Activated CD4-positive, alpha-beta T cell treated with anti-CD3 and anti-CD28 coated beads, Interleukin-2, amount 50 U/mL, for 24 hours (primary cell): ENCODE results near the gene KDM4B.
"Not testable (repeated sequence)": the region's sequence is repeated elsewhere in the genome, so short reads cannot be mapped to it uniquely, and the experiment has no call there.

Experiments used
- DNase-seq, 2 donors: peaks; one replicate each; pipeline ENCODE4 v3.0.0-alpha.2; 2020; ENCODE audit warnings: low read depth in 1 of 2, low spot score in 1 of 2

The KDM4B gene

GRCh38 chr19:5193192-5193591 lies 224.3 kb downstream of the KDM4B start:
- DNase-seq = no peak

- no peak for DNase-seq
Observed at GRCh38 chr19:5194641-5195040, 225.7 kb downstream of the KDM4B start.

- DNase-seq = not testable (repeated sequence)
Observed at GRCh38 chr19:5195587-5195986, 226.7 kb downstream of the KDM4B start.

- no peak for DNase-seq
Observed at GRCh38 chr19:5196832-5197231, 227.9 kb downstream of the KDM4B start.

GRCh38 chr19:5200844-5201243 lies 231.9 kb downstream of the KDM4B start:
- no peak for DNase-seq

- no peak for DNase-seq
Observed at GRCh38 chr19:5202553-5202952, 233.6 kb downstream of the KDM4B start.
